Spleen (tissue), 11 donors: ENCODE measurements around the gene ZCCHC12. TPM values are rescaled to one million over a fixed set of nuclear protein-coding genes. Genes with fewer than 3 reads are reported as not detected.

ENCODE experiments used
- DNase-seq: peaks from one replicate; pipeline ENCODE4 v3.0.0-alpha.2; 2020
- H3K27ac ChIP-seq, 8 donors: fragments of 200-600 bp; sonication (generic) in 7 of 8; 1 replicate in 4 of 8; 2 replicates in 4 of 8; pipeline versions ENCODE4 v1.5.0 to v1.8.0; 2016 to 2021; ENCODE audit warnings: inconsistent platforms in 4 of 8, mild to moderate bottlenecking in 4 of 8, moderate library complexity in 1 of 8
- H3K27me3 ChIP-seq, 7 donors: fragments of 200-600 bp; sonication (generic) in 6 of 7; replicated peaks in 1 of 7; 1 replicate in 4 of 7; 2 replicates in 3 of 7; pipeline versions ENCODE4 v1.5.0 to v1.8.0; 2016 to 2021; ENCODE audit warnings: inconsistent platforms in 3 of 7, mild to moderate bottlenecking in 1 of 7
- H3K36me3 ChIP-seq, 6 donors: fragments of 200-600 bp; sonication (generic) in 5 of 6; 1 replicate in 4 of 6; 2 replicates in 2 of 6; pipeline versions ENCODE4 v1.5.0 to v1.8.0; 2016 to 2021; ENCODE audit warnings: inconsistent platforms in 2 of 6
- H3K4me1 ChIP-seq, 6 donors: fragments of 200-600 bp; sonication (generic) in 5 of 6; 1 replicate in 3 of 6; 2 replicates in 3 of 6; pipeline versions ENCODE4 v1.5.0 to v1.8.0; 2016 to 2021; ENCODE audit warnings: inconsistent platforms in 3 of 6
- H3K4me3 ChIP-seq, 8 donors: fragments of 200-600 bp; sonication (generic) in 7 of 8; 1 replicate in 4 of 8; 2 replicates in 4 of 8; pipeline versions ENCODE4 v1.5.0 to v1.8.0; 2016 to 2021; ENCODE audit warnings: inconsistent platforms in 4 of 8, mild to moderate bottlenecking in 4 of 8, moderate library complexity in 2 of 8
- H3K9me3 ChIP-seq, 8 donors: fragments of 200-600 bp; sonication (generic) in 7 of 8; 1 replicate in 4 of 8; 2 replicates in 4 of 8; pipeline versions ENCODE4 v1.5.0 to v1.8.0; 2016 to 2021; ENCODE audit warnings: inconsistent platforms in 4 of 8
- CTCF ChIP-seq, 11 experiments: fragments of 200-600 bp in 7 of 11; fragments of 450-650 bp in 4 of 11; sonication (generic) in 4 of 11; IDR thresholded peaks in 8 of 11; conservative IDR thresholded peaks in 3 of 11; 1 replicate in 7 of 11; 2 replicates in 4 of 11; pipeline versions ENCODE4 v1.4.0 to v1.8.0; 2016 to 2021; ENCODE audit warnings: antibody characterized with exemption in 11 of 11, inconsistent platforms in 4 of 11, mild to moderate bottlenecking in 1 of 11
- POLR2A ChIP-seq, 3 donors: fragments of 450-650 bp; IDR thresholded peaks; one replicate each; pipeline ENCODE4 v1.5.1; 2017; ENCODE audit warnings: antibody characterized with exemption in 3 of 3, mild to moderate bottlenecking in 1 of 3
- POLR2AphosphoS5 ChIP-seq, 3 donors: sonication (generic); formaldehyde crosslinking; IDR thresholded peaks; one replicate each; pipeline ENCODE4 v1.5.1; 2017; ENCODE audit warnings: antibody characterized with exemption in 3 of 3
- WGBS, 5 donors: extraction: QIAGEN DNeasy Blood & Tissue Kit in 3 of 5; methylation state at CpG; one replicate each; pipeline versions ENCODE4 v1.1.5 to v1.1.7; 2013 to 2018; 5-methylcytosine and 5-hydroxymethylcytosine counted together
- intact Hi-C: fragments of 100-400 bp; cut with DNase I; formaldehyde crosslinking; loops from one replicate; pipeline ENCODE4 v1.15.0; 2023; ENCODE audit warnings: low total_unique reads
- polyA plus RNA-seq, 3 donors: library from polyadenylated mRNA; stranded (reverse); fragments of 200-250 nt; gene quantifications; one replicate each; pipeline ENCODE4 v1.2.1, GENCODE V29; 2013
- total RNA-seq, 7 donors: library from RNA; depleted of rRNA in 3 of 7; stranded (reverse); fragments of >200 nt in 3 of 7; fragmentation: NEBNext Ultra II Directional in 4 of 7; extraction: Animal tissue kit (Norgen Biotek cat#: 25700) in 4 of 7; gene quantifications; one replicate each; pipeline versions ENCODE4 v1.1.0 to v1.2.1, GENCODE V29; 2016 to 2021
- donor health status: healthy with polysubstance abuse.
- donor health status: DM: no; HTN: no; CAD: no; lungs with moderate emphysema.
- donor health status: DM: no; HTN: no; CAD: no.
- donor health status: Bipolar disorder and iron deficiency.
- donor health status: healthy.
- donor health status: DM: no; HTN: no; CAD: no.
- donor health status: DM: yes; HTN: yes; CAD: no.

ZCCHC12 gene
- total and polyA plus RNA-seq, 10 donors = 0.03 to 0.65 (median 0.49) TPM; not detected in 7

DNA sequence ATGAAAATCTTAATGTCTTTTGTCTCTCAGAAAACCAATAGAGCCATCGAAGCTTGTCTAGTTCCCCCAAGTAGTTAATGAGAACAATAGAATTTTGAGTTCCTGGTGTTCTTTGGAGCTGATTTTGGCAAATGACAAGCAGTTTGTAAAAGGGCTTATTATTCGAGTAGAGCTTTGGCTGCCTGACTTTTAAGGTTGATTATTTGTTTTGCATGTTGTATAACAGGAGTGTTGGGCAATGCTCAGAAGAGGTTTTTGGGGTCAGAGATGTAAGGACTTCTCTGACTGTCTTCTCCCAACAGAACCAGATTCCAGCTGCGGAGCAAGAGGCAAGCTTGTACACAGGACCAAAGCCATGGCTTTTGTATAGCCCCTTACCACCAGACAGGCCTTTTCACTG, 30.0 kb downstream of the ZCCHC12 start:
- no peaks in the 10 kb centered on the region for H3K4me1 ChIP-seq
- TF ChIP-seq POLR2AphosphoS5 (IDR thresholded peaks at IDR 0.05) (no peak), CTCF (IDR thresholded peaks at IDR 0.05 in 8 of 11, conservative IDR thresholded peaks at IDR 0.05 in 3 of 11) (no peak), POLR2A (IDR thresholded peaks at IDR 0.05) (no peak)
- intact Hi-C loops = no loop called here
- H3K27ac ChIP-seq = no peak overlapping the region
- H3K36me3 ChIP-seq = no peaks in the 10 kb centered on the region
- no peak overlapping the region for H3K4me3 ChIP-seq
- WGBS, 5 donors = 60 to 84% (median 70%) methylated on average over 3 of the region's 3 CpGs
- H3K9me3 ChIP-seq = no peaks in the 10 kb centered on the region
- H3K27me3 ChIP-seq = no peaks in the 10 kb centered on the region
- DNase-seq = no peak

DNA sequence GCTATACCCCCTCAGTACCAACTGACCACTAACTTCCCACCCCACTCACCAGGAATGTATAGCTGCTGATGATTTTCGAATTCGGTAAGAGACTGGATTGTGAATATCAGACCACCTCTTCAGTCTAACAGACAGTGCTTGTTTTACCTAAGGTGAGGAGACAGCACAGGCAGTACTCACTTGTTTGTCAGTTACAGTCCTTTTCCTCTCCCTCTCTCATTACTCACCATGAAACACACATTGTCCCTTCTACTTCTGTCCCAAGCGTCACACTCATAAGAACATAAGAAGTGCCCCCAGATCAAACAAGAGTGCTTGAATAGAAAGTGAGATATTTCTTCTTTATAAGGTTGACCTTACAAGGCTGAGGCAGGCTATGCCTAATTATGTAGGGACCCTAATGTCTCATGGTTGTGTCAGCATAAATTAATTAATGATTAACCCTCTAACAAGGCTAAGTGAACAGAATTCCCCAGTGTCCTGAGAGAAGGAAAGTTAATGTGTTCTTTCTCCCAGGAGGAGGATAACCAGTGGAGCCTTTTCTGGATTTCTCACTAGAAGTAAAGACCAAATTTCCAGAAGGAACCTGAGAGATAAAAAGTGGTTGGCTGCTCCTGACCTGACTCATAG, 32.2 kb downstream of the ZCCHC12 start:
- 79 to 95% (median 88%) methylated on average over 3 of the region's 3 CpGs for WGBS, 5 donors
- no peaks in the 10 kb centered on the region for H3K27me3 ChIP-seq
- DNase-seq = no peak
- no peaks in the 10 kb centered on the region for H3K9me3 ChIP-seq
- TF ChIP-seq CTCF (IDR thresholded peaks at IDR 0.05 in 8 of 11, conservative IDR thresholded peaks at IDR 0.05 in 3 of 11) (no peak), POLR2A (IDR thresholded peaks at IDR 0.05) (no peak), POLR2AphosphoS5 (IDR thresholded peaks at IDR 0.05) (no peak)
- H3K4me3 ChIP-seq = no peak overlapping the region
- no peak overlapping the region for H3K27ac ChIP-seq
- intact Hi-C loops = no loop called here
- no peaks in the 10 kb centered on the region for H3K4me1 ChIP-seq
- no peaks in the 10 kb centered on the region for H3K36me3 ChIP-seq

- intact Hi-C loops = no loop called here
Measured at GRCh38 chrX:118857006-118857405, 33.4 kb downstream of the ZCCHC12 start.

GRCh38 chrX:118861338-118861737, 37.7 kb downstream of the ZCCHC12 start:
- Histone ChIP-seq H3K27me3 (no peaks in the 10 kb centered on the region), H3K36me3 (no peaks in the 10 kb centered on the region), H3K27ac (no peak overlapping the region), H3K4me1 (no peaks in the 10 kb centered on the region), H3K4me3 (no peak overlapping the region), H3K9me3 (no peaks in the 10 kb centered on the region)
- intact Hi-C loops = no loop called here
- TF ChIP-seq POLR2A (IDR thresholded peaks at IDR 0.05) = no peak
- no peak for TF ChIP-seq CTCF (IDR thresholded peaks at IDR 0.05 in 8 of 11, conservative IDR thresholded peaks at IDR 0.05 in 3 of 11)
- no peak for TF ChIP-seq POLR2AphosphoS5 (IDR thresholded peaks at IDR 0.05)
- DNase-seq = no peak
- WGBS, 5 donors = 45 to 94% (median 74%) methylated on average over 2 of the region's 2 CpGs

More at GRCh38 chrX:118857006-118857405, 33.4 kb downstream of the ZCCHC12 start:
- Histone ChIP-seq H3K27ac (no peak overlapping the region), H3K27me3 (no peaks in the 10 kb centered on the region), H3K9me3 (no peaks in the 10 kb centered on the region), H3K4me3 (no peak overlapping the region), H3K4me1 (no peaks in the 10 kb centered on the region), H3K36me3 (no peaks in the 10 kb centered on the region)
- no peak for TF ChIP-seq POLR2AphosphoS5 (IDR thresholded peaks at IDR 0.05)
- no peak for TF ChIP-seq CTCF (IDR thresholded peaks at IDR 0.05 in 8 of 11, conservative IDR thresholded peaks at IDR 0.05 in 3 of 11)
- TF ChIP-seq POLR2A (IDR thresholded peaks at IDR 0.05) = no peak
- 59 to 91% (median 84%) methylated on average over 3 of the region's 3 CpGs for WGBS, 5 donors
- DNase-seq = no peak
